ENCODE measurements around the gene PHF12. TPM values are rescaled to one million over a fixed set of nuclear protein-coding genes. Genes with fewer than 3 reads are reported as not detected.

PHF12 gene
- total RNA-seq, 1 experiment from 2014 or later: 35.7 TPM

GRCh38 chr17:28896884-28897768, 54.2 kb downstream of the PHF12 start, which contains the start of gene FLOT2:
TSS of gene FLOT2 (minus strand) at chr17:28897733. CDS start at chr17:28897574, 159 bp downstream.
- Histone ChIP-seq H3K27ac (ENCODE audit: low read depth, low read length) (peak within 1 kb of the TSS; percentile 97), H3K36me3 (ENCODE audit: control insufficient read depth in 1 of 2, insufficient read depth in 2 of 2, low read length in 2 of 2) (0 out of 4 replicates have a peak, but pooled peaks cover 0 to 6% of the 10 kb centered on the region in 2 experiments), H3K4me2 (ENCODE audit: low read length) (peak within 1 kb of the TSS; percentile 89), H3K9me3 (ENCODE audit: control insufficient read depth in 1 of 2, insufficient read depth in 1 of 2, low read depth in 1 of 2, low read length in 2 of 2) (no peaks in the 10 kb centered on the region), H2AFZ (ENCODE audit: low read depth, low read length, poor library complexity, severe bottlenecking) (peak within 1 kb of the TSS; percentile 20), H3K4me3 (replicated peaks in 1 of 2; ENCODE audit: low read depth in 1 of 2, low read length in 2 of 2) (peak within 1 kb of the TSS; percentile 83 to 96), H3K79me2 (ENCODE audit: insufficient read depth, low read length) (peaks cover 25% of the 10 kb centered on the region), H4K20me1 (ENCODE audit: insufficient read depth) (no peaks in the 10 kb centered on the region), H3K27me3 (ENCODE audit: insufficient read depth, low read length) (no peaks in the 10 kb centered on the region), H3K9ac (ENCODE audit: low read length) (peak within 1 kb of the TSS; percentile 86), H3K9me2 (ENCODE audit: insufficient read depth) (no peaks in the 10 kb centered on the region), H3K4me1 (ENCODE audit: control insufficient read depth in 1 of 2, insufficient read depth in 2 of 2, low read length in 2 of 2) (peaks cover 25 to 39% of the 10 kb centered on the region in 2 experiments; a peak in 3 of 4 replicates)
- DNase-seq (ENCODE audit: low read depth, low spot score) (no peak), ATAC-seq (peak; percentile 79)
- POLR2A ChIA-PET: interaction anchor here (0.9 to 1.6 kb wide), 3 partner anchors 18 to 178 kb away, joined by 3 to 7 read pairs (median 3); partner anchors contain the start of gene RPL23A
- intact Hi-C loops (cut with micrococcal nuclease): no loop called here
- RAD21 ChIA-PET (ENCODE audit: low non-redundant PET in 1 of 2, low total read pairs in 2 of 2, uncharacterized antibody in 2 of 2, unreplicated experiment in 2 of 2): interaction anchor here in 1 of 2 experiments (1.1 kb wide), 1 partner anchor 170 kb away, joined by 4 read pairs; no protein-coding TSS in a partner anchor
- TSS peak; percentile 41 for BruUV-seq (replicated peaks)
- CTCF ChIA-PET: interaction anchor here (0.9 to 1.9 kb wide), 3 partner anchors 133 to 171 kb away, joined by 6 to 8 read pairs (median 7); partner anchors contain the start of gene TLCD1
- TF ChIP-seq ZNF274 (IDR thresholded peaks at IDR 0.05; ENCODE audit: low read depth, low read length): no peak
- TF ChIP-seq POLR2AphosphoS5 (IDR thresholded peaks at IDR 0.05; ENCODE audit: low read depth, low read length): peak; percentile 80
- TF ChIP-seq TCF7L2 (IDR thresholded peaks at IDR 0.05; ENCODE audit: borderline replicate concordance, extremely low read depth, insufficient read depth, insufficient read length): no peak
- TF ChIP-seq RAD21 (IDR thresholded peaks at IDR 0.05; ENCODE audit: low read depth): no peak
- no peak for TF ChIP-seq ZBTB33 (IDR thresholded peaks at IDR 0.05; ENCODE audit: extremely low read depth, insufficient replicate concordance, low read length)
- no peak; the same call in 1 of the 2 replicates for TF ChIP-seq CEBPB (IDR thresholded peaks at IDR 0.05; ENCODE audit: low read depth)
- TF ChIP-seq SRF (IDR thresholded peaks at IDR 0.05; ENCODE audit: low read depth): no peak
- TF ChIP-seq SP1 (IDR thresholded peaks at IDR 0.05; ENCODE audit: low read depth): no peak
- peak; percentile 91 for TF ChIP-seq POLR2A (IDR thresholded peaks at IDR 0.05; ENCODE audit: borderline replicate concordance, extremely low read depth, insufficient read depth, insufficient read length)
- peak; percentile 15; the same call in 1 of the 2 replicates for TF ChIP-seq MAX (IDR thresholded peaks at IDR 0.05)
- TF ChIP-seq JUND (IDR thresholded peaks at IDR 0.05): no peak
- no peak for TF ChIP-seq YY1 (IDR thresholded peaks at IDR 0.05; ENCODE audit: extremely low read depth, insufficient replicate concordance, low read depth, low read length)
- no peak for TF ChIP-seq EZH2phosphoT487 (IDR thresholded peaks at IDR 0.05; ENCODE audit: borderline replicate concordance)
- TF ChIP-seq SIN3A (IDR thresholded peaks at IDR 0.05; ENCODE audit: low read depth): 0 out of 2 replicates have a peak, but pooled peaks have one; percentile 24
- no peak for TF ChIP-seq CBX3 (IDR thresholded peaks at IDR 0.05; ENCODE audit: low read depth)
- no peak for TF ChIP-seq ELF1 (IDR thresholded peaks at IDR 0.05; ENCODE audit: borderline replicate concordance, low read depth)
- no peak for TF ChIP-seq EZH2 (IDR thresholded peaks at IDR 0.05)
- peak in 2 of 3 experiments; percentile 26 to 29; a peak in 2 of 6 replicates for TF ChIP-seq CTCF (IDR thresholded peaks at IDR 0.05 in 2 of 3, conservative IDR thresholded peaks at IDR 0.05 in 1 of 3; ENCODE audit: borderline replicate concordance in 1 of 3, insufficient read depth in 1 of 3, low read depth in 2 of 3, low read length in 2 of 3)
- TF ChIP-seq, protein P1, sequence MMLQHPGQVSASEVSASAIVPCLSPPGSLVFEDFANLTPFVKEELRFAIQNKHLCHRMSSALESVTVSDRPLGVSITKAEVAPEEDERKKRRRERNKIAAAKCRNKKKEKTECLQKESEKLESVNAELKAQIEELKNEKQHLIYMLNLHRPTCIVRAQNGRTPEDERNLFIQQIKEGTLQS (IDR thresholded peaks at IDR 0.05): no peak
- TF ChIP-seq EGR1 (IDR thresholded peaks at IDR 0.05; ENCODE audit: low read depth): no peak
- no peak for TF ChIP-seq FOSL1 (IDR thresholded peaks at IDR 0.05; ENCODE audit: low read depth)
- TF ChIP-seq ZFX (IDR thresholded peaks at IDR 0.05): peak; percentile 84
